ENCODE data around the gene SLC2A11.

SLC2A11 gene, protein sequence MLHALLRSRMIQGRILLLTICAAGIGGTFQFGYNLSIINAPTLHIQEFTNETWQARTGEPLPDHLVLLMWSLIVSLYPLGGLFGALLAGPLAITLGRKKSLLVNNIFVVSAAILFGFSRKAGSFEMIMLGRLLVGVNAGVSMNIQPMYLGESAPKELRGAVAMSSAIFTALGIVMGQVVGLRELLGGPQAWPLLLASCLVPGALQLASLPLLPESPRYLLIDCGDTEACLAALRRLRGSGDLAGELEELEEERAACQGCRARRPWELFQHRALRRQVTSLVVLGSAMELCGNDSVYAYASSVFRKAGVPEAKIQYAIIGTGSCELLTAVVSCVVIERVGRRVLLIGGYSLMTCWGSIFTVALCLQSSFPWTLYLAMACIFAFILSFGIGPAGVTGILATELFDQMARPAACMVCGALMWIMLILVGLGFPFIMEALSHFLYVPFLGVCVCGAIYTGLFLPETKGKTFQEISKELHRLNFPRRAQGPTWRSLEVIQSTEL

DNA sequence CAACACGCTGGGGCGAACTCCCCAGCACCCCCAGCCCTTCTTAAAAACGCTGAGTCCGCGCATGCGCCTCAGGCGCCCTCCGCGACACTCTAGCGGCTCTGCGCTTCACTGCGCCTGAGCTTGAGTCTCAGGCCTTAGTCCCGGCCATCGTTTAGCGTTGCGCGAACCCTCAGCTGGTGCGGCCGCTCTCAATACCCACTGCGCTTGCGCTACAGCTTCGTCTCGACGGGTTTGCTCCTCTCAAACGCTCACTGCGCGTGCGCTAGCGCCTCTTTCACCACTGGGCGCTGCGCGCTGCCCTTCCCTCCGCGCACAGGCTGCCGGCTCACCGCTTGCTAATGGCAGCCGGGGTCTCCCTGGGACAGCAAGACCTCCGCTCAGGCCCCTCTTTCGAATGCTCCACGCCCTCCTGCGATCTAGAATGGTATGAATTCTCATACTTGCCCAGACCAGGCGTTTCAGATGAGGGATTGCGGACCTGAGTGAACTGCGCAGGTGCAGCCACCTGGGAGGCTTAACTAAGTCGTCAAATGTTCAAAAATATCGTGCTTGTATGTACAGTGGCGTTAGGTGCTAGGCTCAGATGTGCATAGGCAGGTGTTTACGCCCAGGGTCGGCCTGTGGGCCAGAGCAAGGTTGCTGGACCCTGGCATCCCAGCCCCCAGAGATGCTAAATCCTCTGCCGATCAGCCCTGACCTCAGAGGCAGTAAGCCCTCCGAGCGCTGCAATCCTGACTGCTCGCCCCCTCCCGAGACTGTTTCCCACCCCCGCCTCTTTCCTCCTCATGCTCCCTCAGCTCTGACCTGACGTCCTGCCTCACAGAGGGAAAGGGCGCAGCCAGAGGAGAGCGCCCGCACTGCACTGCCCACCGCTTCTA lies at the start of gene SLC2A11:
TSS of gene SLC2A11 (plus strand) at position 270 of the 878 bp plus-strand sequence. CDS start at position 395, 125 bp downstream.
- in situ Hi-C loops (cut with MboI; ENCODE audit: low pct_unique_long_range_greater_than_20kb, low sequenced_read_pairs), result no loop called here
- DNase-seq, result peak; percentile 96

DNA sequence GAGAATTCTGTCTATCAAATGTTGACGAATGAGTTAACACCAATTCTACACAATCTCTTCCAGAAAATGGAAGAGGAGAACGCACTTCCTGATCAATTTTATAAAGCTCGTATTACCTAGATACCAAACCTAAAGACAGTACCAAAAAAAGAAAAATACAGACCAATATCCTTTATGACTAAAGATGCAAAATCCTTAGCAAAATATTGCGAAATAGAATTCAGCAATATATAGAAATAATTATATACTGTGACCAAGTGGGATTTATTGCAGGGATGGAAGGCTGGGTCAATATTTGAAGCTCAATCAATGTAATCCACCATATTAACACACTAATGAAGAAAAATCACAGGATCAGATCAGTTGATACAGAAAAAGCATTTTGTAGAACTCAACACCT lies 45.3 kb upstream of the SLC2A11 start:
- in situ Hi-C loops (cut with MboI; ENCODE audit: low pct_unique_long_range_greater_than_20kb, low sequenced_read_pairs), result loop anchor here (25.0 kb wide), 1 partner anchor 100 kb away; no protein-coding TSS in a partner anchor
- no peak for DNase-seq

DNA sequence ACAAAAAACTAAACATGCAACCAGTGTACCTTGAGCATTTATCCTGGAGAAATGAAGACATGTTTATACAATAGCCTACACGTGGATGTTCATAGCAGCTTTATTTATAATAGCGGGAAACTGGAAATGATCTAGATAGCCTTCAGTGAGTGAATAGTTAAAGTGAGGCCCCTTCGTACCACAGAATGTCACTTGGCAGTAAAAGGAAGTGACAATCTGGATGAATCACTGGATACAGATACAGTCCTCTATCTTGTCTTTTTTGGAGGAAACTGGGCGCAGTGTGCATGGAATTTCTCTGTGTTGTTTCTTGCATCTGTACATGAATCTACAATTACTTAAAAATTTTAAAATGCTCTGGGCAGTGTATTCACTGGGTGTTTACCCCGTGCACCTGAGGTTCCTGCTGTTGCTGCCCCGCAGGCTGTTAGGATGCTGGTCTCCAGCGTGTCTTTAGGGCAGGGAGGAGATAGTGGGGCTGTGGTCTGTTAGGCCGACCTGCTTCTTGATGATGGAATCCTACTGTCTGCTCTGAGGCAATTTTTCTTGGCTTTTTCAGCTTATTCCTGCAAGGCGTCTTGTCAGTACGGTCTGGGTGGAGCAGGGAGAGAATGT lies 42.0 kb upstream of the SLC2A11 start:
- in situ Hi-C loops (cut with MboI; ENCODE audit: low pct_unique_long_range_greater_than_20kb, low sequenced_read_pairs), result loop anchor here (25.0 kb wide), 1 partner anchor 103 kb away; no protein-coding TSS in a partner anchor
- DNase-seq, result no peak

DNA sequence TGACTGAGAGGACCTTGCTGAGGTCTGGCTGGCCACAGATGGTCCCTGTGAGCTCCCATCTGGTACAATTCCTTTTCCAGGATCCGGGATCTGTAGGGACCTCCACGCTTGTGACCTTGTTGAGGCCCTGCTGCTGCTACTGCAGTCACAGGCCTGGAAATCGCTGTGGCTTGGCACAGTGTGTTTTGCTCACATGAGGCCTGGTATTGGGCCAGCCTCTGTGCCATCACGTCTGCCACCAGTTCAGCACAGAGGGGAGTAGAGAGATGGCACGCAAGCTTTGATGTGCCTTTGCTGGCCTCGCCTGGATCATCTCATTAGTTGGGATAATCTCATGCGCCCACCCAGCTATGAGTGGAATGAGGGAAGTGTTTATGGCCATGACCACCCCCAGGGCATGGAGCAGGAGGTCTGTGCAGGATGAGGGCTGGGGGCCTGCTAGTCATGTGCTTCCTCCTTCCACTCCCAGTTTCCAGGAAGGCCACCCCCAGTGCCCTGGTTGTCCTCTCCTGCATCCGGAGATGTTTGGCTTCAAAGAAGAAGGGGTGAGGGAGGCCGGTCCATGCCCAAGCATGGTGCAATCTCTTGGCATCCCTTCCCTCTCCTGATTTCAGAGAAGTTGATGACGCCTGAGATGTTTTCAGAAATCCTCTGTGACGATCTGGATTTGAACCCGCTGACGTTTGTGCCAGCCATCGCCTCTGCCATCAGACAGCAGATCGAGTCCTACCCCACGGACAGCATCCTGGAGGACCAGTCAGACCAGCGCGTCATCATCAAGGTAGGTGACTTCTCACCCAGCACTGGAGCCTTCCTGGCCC lies 41.3 kb upstream of the SLC2A11 start:
- no peak for DNase-seq
- in situ Hi-C loops (cut with MboI; ENCODE audit: low pct_unique_long_range_greater_than_20kb, low sequenced_read_pairs), result loop anchor here (25.0 kb wide), 1 partner anchor 104 kb away; no protein-coding TSS in a partner anchor

DNA sequence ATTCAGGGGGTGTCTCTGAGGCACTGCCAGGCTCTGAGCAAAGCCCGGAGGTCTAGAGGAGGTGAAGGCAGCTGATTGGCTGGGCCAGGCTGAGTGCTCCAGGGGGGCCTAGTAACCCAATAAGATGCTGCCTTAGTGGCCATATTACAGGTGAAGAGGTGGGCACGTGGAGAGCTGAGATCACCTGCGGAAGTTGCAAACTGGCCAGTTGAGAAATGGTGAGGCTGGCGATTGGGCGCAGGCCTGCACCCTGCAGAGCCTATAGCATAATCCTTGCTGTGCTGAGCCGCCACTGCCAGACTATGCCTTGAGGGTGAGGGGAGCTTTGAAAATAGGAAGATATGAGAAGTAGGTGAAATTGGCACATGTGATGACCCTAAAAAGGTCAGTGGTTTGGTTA lies 40.5 kb upstream of the SLC2A11 start:
- DNase-seq, result no peak
- in situ Hi-C loops (cut with MboI; ENCODE audit: low pct_unique_long_range_greater_than_20kb, low sequenced_read_pairs), result loop anchor here (25.0 kb wide), 1 partner anchor 105 kb away; no protein-coding TSS in a partner anchor

DNA sequence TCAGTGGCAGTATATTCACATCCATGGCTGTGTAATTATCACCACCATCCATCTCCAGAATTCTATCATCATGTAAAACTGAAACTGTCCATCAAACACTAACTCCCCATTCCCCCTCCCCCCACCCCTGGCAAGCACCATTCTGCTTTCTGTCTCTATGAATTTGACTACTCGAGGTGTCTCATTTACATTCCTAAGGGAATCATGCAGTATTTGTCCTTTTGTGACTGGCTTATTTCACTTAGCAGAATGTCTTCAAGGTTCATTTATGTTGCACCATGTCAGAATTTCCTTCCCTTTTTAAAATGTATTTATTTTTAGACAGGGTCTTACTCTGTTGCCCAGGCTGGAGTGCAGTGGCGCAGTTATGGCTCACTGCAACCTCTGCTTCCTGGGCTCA lies 39.1 kb upstream of the SLC2A11 start:
- in situ Hi-C loops (cut with MboI; ENCODE audit: low pct_unique_long_range_greater_than_20kb, low sequenced_read_pairs), result loop anchor here (25.0 kb wide), 1 partner anchor 106 kb away; no protein-coding TSS in a partner anchor

DNA sequence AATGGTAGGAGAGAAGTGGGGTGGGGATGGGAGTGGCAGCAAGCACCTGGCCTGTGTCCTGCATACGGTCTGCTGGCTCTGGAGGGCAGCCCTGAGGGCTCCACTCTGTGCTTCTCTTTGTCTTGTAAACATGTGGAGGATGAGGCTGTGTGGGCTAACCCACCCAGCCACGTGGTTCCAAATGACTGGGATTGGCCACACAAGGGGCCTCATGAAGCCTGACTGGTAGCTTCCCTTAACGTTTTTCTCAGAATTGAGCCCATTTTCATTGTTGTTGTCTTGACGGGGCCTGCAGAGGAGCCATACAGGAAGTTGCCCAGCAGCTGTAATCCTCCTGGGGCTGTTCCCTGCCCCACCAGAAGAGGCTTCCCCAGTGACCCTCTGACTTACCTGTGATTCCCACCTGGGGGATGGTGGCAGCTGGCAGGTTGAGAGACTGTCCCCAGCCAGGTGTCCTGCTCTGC lies 36.9 kb upstream of the SLC2A11 start:
- DNase-seq, result peak; percentile 94
- in situ Hi-C loops (cut with MboI; ENCODE audit: low pct_unique_long_range_greater_than_20kb, low sequenced_read_pairs), result loop anchor here (25.0 kb wide), 1 partner anchor 108 kb away; no protein-coding TSS in a partner anchor

More for the DNA sequence above, 39.1 kb upstream of the SLC2A11 start:
- DNase-seq, result no peak

DNA sequence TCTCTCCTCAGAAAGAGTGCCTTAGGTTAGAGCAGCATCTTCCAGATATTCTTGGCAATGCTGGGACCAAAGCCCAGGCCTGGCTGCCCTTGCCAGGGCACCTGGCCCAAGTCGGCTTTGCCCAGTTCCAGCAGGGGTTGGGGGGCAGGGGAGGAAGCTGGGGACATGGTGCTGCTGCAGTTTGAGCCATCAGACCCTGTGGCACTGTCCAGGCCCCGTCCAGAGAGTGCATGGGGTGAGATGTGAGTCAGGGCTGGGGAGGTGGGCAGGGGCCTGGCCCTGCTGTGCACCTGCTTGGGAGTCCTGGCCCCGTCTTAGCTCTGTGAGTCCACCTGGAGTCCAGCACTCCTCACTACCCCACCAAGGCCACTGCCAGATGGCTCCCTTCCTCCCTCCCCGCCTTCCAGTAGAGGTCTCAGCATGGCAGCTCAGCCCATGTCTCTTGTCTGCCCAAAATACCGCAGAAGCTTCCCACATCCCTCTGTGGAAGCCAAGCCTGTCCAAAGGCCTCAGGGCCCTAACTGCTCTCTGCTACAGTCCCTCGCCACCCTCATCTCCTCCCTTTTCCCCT lies 35.5 kb upstream of the SLC2A11 start:
- DNase-seq, result no peak
- in situ Hi-C loops (cut with MboI; ENCODE audit: low pct_unique_long_range_greater_than_20kb, low sequenced_read_pairs), result loop anchor here (25.0 kb wide), 1 partner anchor 110 kb away; no protein-coding TSS in a partner anchor

DNA sequence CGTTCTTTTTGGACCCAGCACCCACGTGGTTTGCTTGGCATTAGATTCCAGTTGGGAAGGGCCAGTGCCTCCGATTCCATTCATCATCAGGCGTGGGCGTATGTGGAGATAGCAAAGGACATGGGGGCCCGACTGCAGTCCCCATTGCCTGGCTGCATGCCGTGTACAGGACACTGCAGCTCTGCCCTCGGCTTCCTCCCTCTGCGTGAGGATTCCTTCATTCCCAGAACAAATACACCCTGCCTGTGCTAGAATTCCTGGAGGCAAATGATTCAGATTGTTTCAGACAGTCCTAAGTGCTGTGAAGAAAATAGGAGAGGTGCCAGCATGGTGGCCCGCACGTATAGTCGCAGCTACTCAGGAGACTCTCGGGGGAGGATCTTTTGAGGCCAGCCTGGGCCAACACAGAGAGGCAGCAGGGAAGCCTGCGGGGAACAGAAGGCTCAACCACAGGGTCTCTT lies 34.3 kb upstream of the SLC2A11 start:
- DNase-seq, result no peak
- in situ Hi-C loops (cut with MboI; ENCODE audit: low pct_unique_long_range_greater_than_20kb, low sequenced_read_pairs), result loop anchor here (25.0 kb wide), 1 partner anchor 111 kb away; no protein-coding TSS in a partner anchor

DNA sequence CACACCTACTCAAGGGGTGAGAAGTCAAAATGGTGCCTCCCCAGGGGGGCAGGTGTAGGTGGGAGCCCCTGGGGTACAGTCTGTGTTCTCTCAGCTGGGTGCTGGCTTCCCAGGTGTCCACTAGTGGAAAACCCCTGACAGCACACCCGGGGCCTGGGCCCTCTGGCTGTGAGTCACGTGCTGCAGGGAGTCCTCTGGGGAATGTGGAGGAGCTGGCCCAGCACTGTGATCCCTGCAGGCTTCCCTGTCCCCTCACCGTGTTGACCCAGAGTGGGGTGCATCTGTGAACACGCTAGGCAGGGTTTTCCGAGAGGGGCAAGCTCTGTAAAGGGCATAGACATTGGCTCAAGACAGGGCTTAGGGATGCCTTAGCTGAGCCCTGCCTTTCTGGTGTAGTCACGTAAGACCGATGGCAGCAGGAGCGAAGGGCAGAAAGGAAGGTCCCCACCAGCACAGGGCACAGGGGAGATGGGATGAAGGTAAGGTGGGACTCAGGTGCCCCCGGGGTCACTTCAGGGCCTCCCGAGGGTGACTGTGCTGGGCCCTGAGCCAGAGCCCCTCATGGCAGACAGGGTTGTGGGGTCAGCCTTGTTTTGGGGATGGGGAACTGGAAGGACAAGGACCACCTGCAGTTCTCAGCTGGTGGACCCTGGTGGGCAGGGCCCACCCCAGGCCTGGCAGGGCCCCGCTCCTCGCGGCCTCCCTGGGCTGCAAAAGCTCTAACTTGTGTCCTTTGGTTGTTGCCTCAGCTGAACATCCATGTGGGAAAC lies 33.0 kb upstream of the SLC2A11 start:
- in situ Hi-C loops (cut with MboI; ENCODE audit: low pct_unique_long_range_greater_than_20kb, low sequenced_read_pairs), result loop anchor here (25.0 kb wide), 1 partner anchor 112 kb away; no protein-coding TSS in a partner anchor
- no peak for DNase-seq

DNA sequence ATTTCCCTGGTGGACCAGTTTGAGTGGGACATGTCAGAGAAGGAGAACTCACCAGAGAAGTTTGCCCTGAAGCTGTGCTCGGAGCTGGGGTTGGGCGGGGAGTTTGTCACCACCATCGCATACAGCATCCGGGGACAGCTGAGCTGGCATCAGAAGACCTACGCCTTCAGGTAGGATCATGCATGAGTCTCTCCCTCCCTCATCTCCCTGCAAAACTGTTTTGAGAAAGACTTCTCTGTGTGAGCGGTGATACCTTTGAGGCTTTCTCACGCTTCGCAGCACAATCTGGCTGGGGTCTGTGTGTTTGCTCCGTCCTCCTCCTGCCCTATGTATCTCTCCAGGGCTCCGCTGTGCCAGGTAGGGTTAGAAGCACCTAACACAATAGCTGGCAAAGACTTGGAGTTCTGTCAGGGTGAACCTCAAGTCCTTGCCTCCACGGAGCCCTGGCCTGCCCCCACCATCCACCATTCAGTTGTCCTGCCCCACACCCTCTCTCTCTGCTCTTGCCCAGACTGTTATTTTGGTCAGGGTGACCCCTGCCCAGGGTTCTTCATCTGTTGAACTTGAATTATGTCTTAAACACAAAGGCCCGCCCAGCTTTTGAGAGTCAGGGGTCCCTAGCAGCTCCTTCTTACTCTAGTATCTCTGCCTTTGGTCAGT lies 32.3 kb upstream of the SLC2A11 start:
- DNase-seq, result no peak
- in situ Hi-C loops (cut with MboI; ENCODE audit: low pct_unique_long_range_greater_than_20kb, low sequenced_read_pairs), result no loop called here

DNA sequence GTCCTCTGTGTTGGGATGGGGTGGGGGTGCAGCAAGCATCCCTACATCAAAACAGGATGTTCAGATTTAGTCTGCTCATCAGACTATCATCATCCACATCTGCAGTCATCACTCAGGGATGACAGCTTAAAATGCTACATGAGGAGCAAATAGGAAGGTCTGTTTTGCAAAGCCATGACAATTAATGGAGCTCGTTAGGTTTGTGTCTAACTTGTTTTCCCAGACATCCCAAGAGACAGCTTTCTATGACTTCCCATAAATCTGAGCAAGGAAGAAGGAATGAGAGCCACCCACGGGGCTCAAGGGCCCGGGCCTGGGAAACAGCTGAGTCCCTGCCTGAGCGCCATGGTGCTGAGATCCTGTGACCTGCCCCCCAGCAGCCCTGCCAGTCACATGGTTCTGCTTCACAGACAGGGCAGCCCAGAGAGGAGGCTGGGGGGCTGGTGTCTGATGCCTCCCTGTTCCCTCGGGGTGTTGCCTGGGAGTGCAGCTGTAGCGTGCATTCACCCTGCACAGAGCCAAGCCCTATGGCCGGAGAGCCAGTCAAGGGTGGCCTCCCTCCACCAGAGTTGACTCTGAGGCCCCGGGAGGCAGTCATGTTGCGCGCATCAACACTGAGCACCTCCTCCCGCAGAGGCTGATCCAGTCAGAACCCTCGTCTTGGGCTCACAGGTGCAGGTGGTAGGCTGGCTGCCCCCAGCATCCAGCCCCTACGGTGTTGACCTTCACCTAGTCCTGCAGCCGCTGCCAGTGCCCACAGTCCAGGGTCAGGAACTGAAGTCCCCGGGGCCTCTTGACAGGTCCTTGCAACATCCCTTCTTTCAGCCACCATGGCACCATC lies 30.9 kb upstream of the SLC2A11 start:
- in situ Hi-C loops (cut with MboI; ENCODE audit: low pct_unique_long_range_greater_than_20kb, low sequenced_read_pairs), result no loop called here
- DNase-seq, result no peak

DNA sequence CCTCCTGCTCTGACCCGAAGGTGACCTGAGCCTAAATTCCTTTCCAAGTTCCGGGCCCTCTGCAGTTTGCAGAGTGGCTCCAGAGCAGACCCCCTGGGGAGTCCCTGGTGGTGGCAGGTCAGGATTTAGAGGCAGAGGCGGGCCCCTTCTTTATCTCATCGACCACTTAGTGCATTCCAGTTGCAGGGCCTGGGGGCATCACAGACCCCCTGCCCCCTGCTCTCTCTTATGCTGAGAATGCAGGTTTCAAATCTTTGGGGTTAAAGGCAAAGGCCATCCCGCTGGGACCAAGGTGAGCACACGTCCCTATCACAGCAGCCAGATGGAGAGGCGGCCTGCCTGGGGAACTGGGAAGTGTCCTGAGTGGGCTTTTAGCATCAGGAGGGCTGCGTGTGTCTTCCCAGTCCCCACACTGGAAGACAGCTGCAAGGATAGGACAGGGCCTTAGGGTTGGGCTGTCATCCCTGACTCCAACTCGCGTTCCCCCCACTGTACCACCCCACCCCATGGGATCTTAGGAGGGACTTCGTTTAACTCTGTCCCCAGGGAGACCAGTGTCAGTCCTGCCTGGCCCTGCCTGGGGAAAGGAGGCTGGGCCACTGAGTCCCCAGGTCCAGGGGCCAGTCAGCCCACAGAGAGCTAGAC lies 30.2 kb upstream of the SLC2A11 start:
- no peak for DNase-seq
- in situ Hi-C loops (cut with MboI; ENCODE audit: low pct_unique_long_range_greater_than_20kb, low sequenced_read_pairs), result no loop called here

DNA sequence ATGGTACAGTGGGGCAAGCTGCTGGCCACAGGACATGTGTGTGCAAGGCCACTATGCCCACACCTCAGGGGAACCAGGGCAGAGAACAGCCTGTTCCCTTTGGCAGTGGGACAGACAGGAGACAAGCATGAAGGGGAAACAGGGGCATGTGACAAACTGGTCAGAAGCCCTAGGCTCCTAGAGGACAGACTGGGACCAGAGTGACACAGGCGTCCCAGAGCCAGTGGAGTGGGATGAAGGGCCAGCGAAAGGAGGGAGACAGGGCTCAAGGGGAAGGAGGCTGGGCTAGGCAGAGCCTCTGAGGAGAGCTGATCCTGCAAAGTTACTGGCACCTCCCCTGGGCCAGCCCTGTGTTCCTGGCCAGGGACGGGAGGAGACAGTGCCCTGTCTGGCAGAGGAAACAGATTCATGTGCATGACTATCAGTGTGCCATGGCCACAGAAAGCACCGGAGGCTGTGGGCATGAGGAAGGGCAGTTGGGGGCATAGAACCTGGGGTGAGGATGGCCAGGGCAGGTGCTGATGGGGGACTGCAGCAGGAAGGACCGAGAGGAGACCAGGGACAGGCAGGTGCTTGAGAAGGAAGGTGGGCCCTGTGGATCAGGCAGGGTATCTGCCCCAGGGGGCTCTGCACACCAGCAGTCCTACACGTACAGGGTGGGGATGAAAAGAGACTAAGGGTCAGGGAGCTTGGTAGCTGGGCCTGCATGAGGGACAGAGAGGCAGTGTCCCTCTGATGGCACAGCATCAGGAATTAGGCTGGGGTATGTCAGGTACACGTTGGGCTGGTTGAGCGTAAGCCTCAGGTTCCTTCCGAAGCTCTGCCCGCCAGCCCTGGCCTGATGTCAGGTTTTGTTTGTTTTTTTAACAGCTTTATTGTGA lies 28.6 kb upstream of the SLC2A11 start:
- in situ Hi-C loops (cut with MboI; ENCODE audit: low pct_unique_long_range_greater_than_20kb, low sequenced_read_pairs), result no loop called here

More for the DNA sequence above, 28.6 kb upstream of the SLC2A11 start:
- DNase-seq, result no peak
